Measurements from ENCODE around the gene DPP9.

- TF ChIP-seq POLR2A (IDR thresholded peaks at IDR 0.05; ENCODE audit: low read depth, low read length) (no peak), TAF1 (IDR thresholded peaks at IDR 0.05; ENCODE audit: low read depth, low read length) (no peak)
Observed at GRCh38 chr19:4636151-4636717, 87.4 kb downstream of the DPP9 start.

Data from GM12891 (cell line).